Measurements from ENCODE around the gene PATJ.

DNA sequence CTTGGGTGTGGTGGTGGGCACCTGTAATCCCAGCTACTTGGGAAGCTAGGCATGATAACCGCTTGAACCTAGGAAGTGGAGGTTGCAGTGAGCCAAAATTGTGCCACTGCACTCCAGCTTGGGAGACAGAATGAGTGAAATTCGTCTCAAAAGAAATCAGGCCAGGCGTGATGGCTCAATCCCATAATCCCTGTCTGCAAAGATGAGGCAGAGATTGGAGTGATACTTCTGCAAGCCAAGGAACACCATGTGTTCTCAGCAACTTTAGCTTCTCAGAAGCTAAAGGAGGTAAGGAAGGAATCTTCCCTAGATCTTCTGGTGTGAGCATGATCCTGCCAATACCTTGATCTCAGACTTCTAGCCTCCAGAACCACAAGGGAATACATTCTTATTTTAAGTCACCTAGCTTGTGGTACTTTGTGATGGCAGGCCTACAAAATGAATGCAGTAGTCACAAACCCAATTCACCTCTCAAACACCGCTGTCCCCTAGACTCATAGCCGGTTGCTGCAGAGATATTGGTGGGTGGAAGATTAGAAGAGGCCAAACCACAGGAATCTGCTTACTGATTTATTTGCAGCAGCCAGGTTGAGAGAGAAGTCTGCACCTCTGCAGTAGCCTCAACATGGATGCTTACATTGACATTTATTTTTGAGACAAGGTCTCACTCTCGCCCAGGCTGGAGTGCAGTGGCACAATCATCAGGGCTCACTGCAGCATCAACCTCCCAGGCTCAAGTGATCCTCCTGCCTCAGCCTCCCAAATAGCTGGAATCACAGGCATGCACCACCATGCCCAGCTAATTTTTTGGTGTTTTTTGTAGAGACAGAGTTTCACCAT is 471.0 kb downstream of the PATJ start:
- TF ChIP-seq POLR2AphosphoS5 (IDR thresholded peaks at IDR 0.05; ENCODE audit: borderline replicate concordance, low read depth, low read length), result no peak
- TF ChIP-seq EZH2 (IDR thresholded peaks at IDR 0.05), result no peak
